ENCODE results near the gene TRMT1L. TPM values are rescaled to one million over a fixed set of nuclear protein-coding genes. Genes with fewer than 3 reads are reported as not detected.

Gene TRMT1L
- total and polyA plus RNA-seq, 2 donors (not counting 1 experiment from before 2014, with no cell fraction given) = 19.4 to 26.4 TPM

DNA sequence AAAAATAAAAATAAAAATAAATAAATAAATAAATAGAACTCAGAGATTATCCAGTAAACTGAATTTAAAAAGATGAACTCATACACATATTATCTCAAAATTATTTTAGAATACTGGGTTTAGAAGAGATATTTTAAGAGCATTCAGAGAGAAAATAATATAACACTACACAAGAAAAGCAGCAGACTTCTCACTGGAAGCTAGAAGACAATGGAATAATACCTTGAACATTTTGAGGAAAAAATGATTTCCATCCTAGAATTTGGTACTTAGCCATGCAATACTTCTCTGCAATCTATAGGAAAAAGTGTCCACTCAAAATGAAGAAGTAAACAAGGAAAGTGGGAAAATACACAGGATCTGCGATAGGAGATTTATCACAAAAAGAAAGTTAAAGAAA, 24.2 kb downstream of the TRMT1L start:
- Histone ChIP-seq H3K4me1 (ENCODE audit: control insufficient read depth, extremely low read depth, insufficient read depth, low read length) (no peaks in the 10 kb centered on the region), H4K20me1 (ENCODE audit: control insufficient read depth, extremely low read depth, insufficient read depth, low read length) (no peaks in the 10 kb centered on the region), H3K36me3 (ENCODE audit: control insufficient read depth, insufficient read depth, low read length) (no peaks in the 10 kb centered on the region), H3K27ac (ENCODE audit: insufficient read depth, low read length) (no peak overlapping the region), H3K4me2 (ENCODE audit: extremely low read depth, insufficient read depth, low read length) (no peak overlapping the region), H3K4me3 (replicated peaks in 1 of 4; ENCODE audit: control extremely low read depth in 1 of 4, insufficient read depth in 1 of 4, low read depth in 3 of 4, low read length in 4 of 4) (no peak overlapping the region), H2AFZ (ENCODE audit: low read length) (no peak overlapping the region), H3K9ac (ENCODE audit: insufficient read depth, low read length) (no peak overlapping the region), H3K27me3 (ENCODE audit: control insufficient read depth, insufficient read depth, low read length) (no peaks in the 10 kb centered on the region), H3K79me2 (ENCODE audit: control insufficient read depth, insufficient read depth, low read length) (no peaks in the 10 kb centered on the region), H3K9me3 (ENCODE audit: control insufficient read depth, insufficient read depth, low read depth, low read length) (no peaks in the 10 kb centered on the region)
- DNase-seq (ENCODE audit: low read depth in 2 of 2) = no peak
- TF ChIP-seq, protein P1, sequence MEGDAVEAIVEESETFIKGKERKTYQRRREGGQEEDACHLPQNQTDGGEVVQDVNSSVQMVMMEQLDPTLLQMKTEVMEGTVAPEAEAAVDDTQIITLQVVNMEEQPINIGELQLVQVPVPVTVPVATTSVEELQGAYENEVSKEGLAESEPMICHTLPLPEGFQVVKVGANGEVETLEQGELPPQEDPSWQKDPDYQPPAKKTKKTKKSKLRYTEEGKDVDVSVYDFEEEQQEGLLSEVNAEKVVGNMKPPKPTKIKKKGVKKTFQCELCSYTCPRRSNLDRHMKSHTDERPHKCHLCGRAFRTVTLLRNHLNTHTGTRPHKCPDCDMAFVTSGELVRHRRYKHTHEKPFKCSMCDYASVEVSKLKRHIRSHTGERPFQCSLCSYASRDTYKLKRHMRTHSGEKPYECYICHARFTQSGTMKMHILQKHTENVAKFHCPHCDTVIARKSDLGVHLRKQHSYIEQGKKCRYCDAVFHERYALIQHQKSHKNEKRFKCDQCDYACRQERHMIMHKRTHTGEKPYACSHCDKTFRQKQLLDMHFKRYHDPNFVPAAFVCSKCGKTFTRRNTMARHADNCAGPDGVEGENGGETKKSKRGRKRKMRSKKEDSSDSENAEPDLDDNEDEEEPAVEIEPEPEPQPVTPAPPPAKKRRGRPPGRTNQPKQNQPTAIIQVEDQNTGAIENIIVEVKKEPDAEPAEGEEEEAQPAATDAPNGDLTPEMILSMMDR (conservative IDR thresholded peaks at IDR 0.05 in 1 of 2, IDR thresholded peaks at IDR 0.05 in 1 of 2; ENCODE audit: low read depth in 1 of 2, low read length in 2 of 2) = no peak
- TF ChIP-seq EZH2 (IDR thresholded peaks at IDR 0.05; ENCODE audit: low read length, missing control alignments) = no peak

DNA sequence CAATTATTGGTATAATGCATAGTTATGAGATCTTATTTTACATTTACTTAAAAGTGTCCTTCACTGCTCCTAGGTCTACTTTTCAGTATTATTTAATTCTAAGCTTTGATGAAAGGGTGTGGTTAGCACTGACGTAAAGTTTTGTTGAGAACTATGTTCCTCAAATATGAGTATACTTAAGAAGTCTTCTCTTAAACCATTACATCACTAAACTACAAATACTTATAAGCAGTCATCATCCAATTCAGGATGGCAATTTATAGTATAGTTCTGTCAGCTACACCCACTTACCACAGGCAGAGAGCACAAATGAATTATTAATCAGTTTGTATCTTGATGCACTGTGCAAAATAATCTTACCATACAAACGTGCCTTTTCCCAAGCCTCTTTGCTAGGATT, 27.0 kb downstream of the TRMT1L start:
- no peaks in the 10 kb centered on the region for H4K20me1 ChIP-seq (ENCODE audit: control insufficient read depth, extremely low read depth, insufficient read depth, low read length)
- DNase-seq (ENCODE audit: low read depth in 2 of 2) = no peak
- TF ChIP-seq, protein P1 (conservative IDR thresholded peaks at IDR 0.05 in 1 of 2, IDR thresholded peaks at IDR 0.05 in 1 of 2; ENCODE audit: low read depth in 1 of 2, low read length in 2 of 2) = no peak
- TF ChIP-seq EZH2 (IDR thresholded peaks at IDR 0.05; ENCODE audit: low read length, missing control alignments) = no peak
- H3K4me1 ChIP-seq (ENCODE audit: control insufficient read depth, extremely low read depth, insufficient read depth, low read length) = no peaks in the 10 kb centered on the region
- no peak overlapping the region for H3K9ac ChIP-seq (ENCODE audit: insufficient read depth, low read length)
- no peak overlapping the region for H3K4me2 ChIP-seq (ENCODE audit: extremely low read depth, insufficient read depth, low read length)
- H3K36me3 ChIP-seq (ENCODE audit: control insufficient read depth, insufficient read depth, low read length) = no peaks in the 10 kb centered on the region
- H3K79me2 ChIP-seq (ENCODE audit: control insufficient read depth, insufficient read depth, low read length) = no peaks in the 10 kb centered on the region
- H3K27me3 ChIP-seq (ENCODE audit: control insufficient read depth, insufficient read depth, low read length) = no peaks in the 10 kb centered on the region
- no peak overlapping the region for H3K27ac ChIP-seq (ENCODE audit: insufficient read depth, low read length)
- no peak overlapping the region for H3K4me3 ChIP-seq (replicated peaks in 1 of 4; ENCODE audit: control extremely low read depth in 1 of 4, insufficient read depth in 1 of 4, low read depth in 3 of 4, low read length in 4 of 4)
- H3K9me3 ChIP-seq (ENCODE audit: control insufficient read depth, insufficient read depth, low read depth, low read length) = no peaks in the 10 kb centered on the region
- no peak overlapping the region for H2AFZ ChIP-seq (ENCODE audit: low read length)

DNA sequence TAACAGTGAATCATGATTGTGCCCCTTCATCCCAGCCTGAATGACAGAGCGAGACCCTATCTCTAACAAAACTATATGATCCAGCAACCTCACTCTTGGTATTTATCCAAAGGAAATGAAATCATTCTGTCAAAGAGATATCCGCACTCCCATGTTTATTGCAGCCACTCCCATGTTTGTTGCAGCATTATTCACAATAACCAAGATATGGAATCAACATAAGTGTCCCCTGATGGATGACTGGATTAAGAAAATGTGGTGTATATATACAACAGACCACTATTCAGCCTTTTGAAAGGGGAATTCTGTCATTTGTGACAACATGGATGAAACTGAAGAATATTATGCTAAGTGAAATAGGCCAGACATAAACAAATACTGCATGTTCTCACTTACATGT, 44.4 kb downstream of the TRMT1L start:
- Histone ChIP-seq H2AFZ (ENCODE audit: low read length) (no peak overlapping the region), H4K20me1 (ENCODE audit: control insufficient read depth, extremely low read depth, insufficient read depth, low read length) (no peaks in the 10 kb centered on the region), H3K36me3 (ENCODE audit: control insufficient read depth, insufficient read depth, low read length) (no peaks in the 10 kb centered on the region), H3K4me3 (replicated peaks in 1 of 4; ENCODE audit: control extremely low read depth in 1 of 4, insufficient read depth in 1 of 4, low read depth in 3 of 4, low read length in 4 of 4) (no peak overlapping the region), H3K27me3 (ENCODE audit: control insufficient read depth, insufficient read depth, low read length) (no peaks in the 10 kb centered on the region), H3K9ac (ENCODE audit: insufficient read depth, low read length) (no peak overlapping the region), H3K4me1 (ENCODE audit: control insufficient read depth, extremely low read depth, insufficient read depth, low read length) (no peaks in the 10 kb centered on the region), H3K4me2 (ENCODE audit: extremely low read depth, insufficient read depth, low read length) (no peak overlapping the region), H3K27ac (ENCODE audit: insufficient read depth, low read length) (no peak overlapping the region), H3K9me3 (ENCODE audit: control insufficient read depth, insufficient read depth, low read depth, low read length) (no peaks in the 10 kb centered on the region), H3K79me2 (ENCODE audit: control insufficient read depth, insufficient read depth, low read length) (no peaks in the 10 kb centered on the region)
- peak in 1 of 2 donors; percentile 15 for DNase-seq (ENCODE audit: low read depth in 2 of 2)
- TF ChIP-seq, protein P1 (conservative IDR thresholded peaks at IDR 0.05 in 1 of 2, IDR thresholded peaks at IDR 0.05 in 1 of 2; ENCODE audit: low read depth in 1 of 2, low read length in 2 of 2) = no peak
- no peak for TF ChIP-seq EZH2 (IDR thresholded peaks at IDR 0.05; ENCODE audit: low read length, missing control alignments)
